SHP77 treated with DMSO at 0.1 percent for 48 hours (cell line): ENCODE results near the gene OR2Y1.
"Not testable (repeated sequence)": the region's sequence is repeated elsewhere in the genome, so short reads cannot be mapped to it uniquely, and the experiment has no call there.

Experiments
- DNase-seq: peaks from one replicate; lab custom pipeline; 2025; lab: John Stamatoyannopoulos, UW

The OR2Y1 gene

DNA sequence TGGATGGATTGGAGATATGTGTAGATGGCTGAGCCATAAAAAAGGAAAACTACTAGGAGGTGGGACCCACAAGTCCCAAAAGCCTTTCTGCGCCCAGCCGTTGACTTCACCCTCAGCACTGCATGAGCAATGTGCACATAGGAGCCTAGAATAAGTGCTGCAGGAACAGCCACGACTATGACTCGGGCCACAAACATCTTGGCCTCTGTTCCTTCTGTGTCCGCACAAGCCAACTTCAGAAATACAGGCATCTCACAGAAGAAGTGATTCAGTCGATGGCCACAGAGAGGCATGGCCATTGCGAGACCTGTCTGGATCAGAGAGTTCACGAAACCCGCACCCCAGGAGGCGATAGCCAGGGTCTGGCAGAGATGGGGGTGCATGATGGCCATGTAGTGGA is 587 bp downstream of the OR2Y1 start:
- DNase-seq, result no peak

DNA sequence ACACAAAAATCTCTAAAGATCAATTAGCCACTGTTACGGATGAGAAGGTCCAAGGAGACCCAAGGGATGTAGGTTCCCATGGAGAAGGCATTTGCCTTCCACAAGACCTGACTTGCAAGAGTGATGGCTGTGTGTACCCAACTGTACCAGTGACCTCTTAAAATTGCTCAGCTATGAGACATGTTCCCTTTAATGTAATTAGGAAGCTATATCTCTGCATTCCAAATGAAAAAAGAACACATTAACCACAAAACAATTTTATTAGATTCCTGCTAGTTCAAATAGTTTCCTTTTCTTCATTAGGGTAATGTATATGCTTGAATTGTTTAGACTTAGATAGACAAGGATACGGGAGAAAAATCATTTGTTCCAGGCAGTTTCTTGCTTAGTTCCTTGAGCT is 3.3 kb downstream of the OR2Y1 start:
- no peak for DNase-seq

DNA sequence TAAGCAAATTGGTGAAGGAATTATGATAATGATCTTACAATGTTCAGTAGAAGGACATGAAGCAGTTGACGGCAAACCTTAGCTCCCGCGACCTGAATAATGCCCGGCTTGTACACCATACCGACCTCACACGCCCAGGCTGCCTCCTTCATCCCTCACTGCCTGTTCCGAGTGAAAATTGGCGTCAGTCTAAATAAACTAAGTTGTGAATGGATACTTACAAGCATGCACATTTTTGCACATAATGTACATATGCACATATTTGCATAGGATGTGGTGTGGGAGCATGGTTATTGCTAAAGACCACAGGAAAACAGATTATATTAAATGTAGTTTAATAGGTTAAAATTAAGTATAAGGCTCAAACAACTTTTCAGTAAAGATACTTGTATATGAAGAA is 14.9 kb downstream of the OR2Y1 start:
- DNase-seq, result no peak

DNA sequence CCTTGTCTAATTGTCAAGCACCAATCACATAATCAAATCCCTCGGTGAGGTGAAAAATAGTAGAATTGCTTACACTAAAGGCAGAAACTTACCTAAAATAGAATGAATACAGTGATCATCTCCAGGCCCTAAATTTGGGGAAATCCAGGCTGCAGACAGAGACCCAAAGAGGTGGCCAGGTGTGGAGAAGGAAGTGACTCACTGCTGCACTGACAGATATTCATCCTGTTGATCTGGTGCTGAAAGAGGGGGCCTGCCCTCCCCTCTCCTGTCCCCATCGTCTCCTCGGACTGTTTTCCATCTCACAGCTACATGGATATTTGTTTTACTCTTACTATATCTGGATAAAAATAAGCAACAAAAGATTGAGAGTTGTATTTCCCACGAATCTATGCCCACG is 15.9 kb downstream of the OR2Y1 start:
- no peak for DNase-seq

DNA sequence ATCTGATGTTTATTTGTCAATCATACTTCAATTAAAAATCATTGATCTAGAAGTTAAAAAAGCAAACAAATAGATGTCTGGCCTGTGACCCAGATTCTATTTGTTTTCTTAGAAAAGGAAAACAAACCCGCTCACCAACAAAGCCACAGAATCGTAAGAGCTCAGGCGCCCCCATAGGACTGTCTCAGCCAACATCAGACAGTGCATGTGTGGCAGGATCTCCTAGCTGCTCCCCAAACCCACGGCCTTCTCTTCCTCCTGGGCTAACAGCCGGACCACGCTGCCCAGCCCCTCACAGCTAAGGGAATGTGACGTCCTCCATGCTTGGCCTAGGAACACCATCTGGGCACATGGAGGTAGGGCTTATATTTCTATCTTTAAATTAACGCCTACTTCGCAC is 19.4 kb downstream of the OR2Y1 start:
- DNase-seq, result no peak

DNA sequence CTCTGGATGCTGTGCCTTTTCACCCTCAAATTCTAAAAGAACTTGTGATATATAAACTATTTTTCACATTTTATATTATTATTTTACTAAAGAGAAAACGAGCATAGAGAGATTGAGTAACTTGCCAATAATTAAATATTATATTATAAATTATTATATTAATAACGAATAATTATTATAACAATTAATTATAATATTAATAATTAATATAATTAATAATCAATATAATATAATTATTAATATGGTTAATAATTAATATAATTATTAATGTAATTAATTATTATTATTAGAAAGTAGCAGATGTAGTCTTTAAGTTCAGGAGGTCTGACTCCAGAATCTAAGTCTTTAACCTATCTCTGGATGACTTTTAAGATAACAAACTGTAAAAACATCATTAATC is 20.1 kb downstream of the OR2Y1 start:
- DNase-seq, result no peak

DNA sequence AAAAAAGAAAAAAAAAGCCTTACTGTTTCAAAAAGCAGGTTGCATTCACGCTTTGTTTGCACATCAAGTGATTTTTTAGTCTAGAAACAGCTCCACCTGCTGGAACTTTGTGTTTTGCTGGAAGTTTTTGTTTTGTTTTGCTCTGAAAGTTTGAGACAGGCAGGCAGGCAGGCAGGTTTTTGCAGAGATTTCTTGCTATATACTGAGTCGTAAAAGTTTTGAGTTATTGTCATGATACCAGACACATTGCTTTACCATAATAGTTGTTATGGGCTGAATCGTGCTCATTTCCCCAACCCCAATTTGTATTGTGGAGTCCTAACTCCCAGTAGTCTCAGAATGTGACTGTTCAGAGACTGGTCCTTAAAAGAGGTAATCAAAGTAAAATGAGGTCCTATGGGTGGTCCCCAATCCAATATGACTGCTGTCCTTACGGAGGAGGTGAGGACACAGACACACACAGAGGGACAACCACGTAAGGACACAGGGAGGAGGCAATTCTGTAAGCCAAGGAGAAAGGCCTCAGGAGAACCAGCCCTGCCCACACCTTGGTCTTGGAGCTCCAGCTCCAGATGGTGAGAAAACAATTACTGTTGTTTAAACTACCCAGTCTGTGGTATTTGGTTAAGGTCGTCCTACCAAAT is 20.9 kb downstream of the OR2Y1 start:
- no peak for DNase-seq

DNA sequence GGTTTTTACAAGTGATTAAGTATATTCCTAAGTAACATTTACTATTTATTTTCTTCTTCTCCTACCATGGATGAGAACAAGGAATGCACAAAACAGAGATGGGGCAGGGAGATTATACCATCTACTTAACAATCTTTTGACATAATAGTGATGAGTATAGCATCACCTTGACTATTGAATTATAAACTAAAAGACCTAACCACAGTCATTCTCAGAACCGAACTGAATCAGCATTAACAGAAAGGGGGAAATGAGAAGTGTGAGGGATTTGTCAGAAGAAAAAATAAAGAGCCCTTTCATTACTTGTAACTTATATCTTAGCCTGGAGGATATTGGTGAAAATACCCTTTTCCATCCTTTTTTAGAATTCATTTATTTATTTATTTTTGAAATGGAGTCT is 21.9 kb downstream of the OR2Y1 start:
- no peak for DNase-seq

DNA sequence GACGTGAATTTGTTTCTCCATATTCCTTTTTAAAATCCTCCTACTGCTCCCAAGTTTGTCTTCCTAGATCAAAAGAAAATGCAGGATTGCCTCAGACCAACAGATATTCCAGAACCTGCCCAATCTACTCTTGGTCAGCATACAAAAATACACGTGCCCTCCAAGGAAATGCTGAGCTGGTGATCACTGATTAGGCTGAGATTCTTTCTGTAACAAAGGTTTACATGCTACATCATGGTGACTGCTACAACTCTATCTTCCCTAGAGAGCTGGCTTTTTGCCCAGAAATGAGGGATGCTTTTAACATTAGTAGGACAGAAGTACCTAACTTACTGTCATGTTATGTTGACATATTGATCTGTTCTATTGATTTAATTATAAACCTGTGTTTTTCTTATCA is 35.5 kb downstream of the OR2Y1 start:
- DNase-seq, result peak; percentile 47

DNA sequence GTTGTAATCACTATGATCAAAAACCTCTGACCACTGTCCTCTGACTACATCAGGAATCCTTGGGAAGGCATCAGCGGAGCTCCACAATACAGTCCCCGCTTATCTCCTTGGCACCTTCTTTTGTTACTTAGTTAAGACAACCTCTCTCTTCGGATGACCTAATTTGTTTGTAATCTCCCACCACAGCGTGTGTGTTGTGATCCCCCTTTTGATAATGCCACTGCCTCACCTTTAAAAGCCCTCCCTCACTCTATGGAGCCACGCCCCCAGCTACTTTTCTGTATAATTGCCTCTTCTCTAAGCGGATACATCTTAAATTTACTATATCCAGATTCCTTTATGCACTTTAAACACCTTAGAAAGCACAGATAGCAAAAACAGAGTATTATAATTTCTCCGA is 35.9 kb downstream of the OR2Y1 start:
- no peak for DNase-seq

DNA sequence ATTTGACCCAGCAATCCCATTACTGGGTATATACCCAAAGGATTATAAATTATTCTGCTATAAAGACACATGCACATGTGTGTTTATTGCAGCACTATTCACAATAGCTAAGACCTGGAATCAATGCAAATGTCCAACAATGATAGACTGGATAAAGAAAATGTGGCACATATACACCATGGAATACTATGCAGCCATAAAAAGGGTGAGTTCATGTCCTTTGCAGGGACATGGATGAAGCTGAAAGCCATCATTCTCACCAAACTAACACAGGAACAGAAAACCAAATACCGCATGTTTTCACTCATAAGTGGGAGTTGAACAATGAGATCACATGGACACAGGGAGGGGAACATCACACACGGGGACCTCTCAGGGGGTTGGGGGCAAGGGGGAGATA is 36.5 kb downstream of the OR2Y1 start:
- not testable (repeated sequence) for DNase-seq

DNA sequence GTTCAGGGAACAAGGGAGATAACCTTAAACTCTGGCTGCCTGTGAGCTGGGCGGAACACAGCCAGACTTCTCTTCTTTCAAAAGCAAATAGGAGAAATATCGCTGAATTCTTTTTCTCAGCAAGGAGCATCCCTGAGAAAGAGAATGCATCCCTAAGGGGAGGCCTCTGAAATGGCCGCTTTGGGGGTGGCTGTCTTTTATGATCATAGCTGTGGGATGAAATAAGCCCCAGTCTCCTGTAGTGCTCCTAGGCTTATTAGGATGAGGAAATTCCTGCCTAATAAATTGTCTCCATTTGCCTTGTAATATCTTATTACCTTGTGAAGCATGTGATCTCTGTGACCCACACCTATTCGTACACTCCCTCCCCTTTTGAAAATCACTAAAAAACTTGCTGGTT is 39.4 kb downstream of the OR2Y1 start:
- not testable (repeated sequence) for DNase-seq

DNA sequence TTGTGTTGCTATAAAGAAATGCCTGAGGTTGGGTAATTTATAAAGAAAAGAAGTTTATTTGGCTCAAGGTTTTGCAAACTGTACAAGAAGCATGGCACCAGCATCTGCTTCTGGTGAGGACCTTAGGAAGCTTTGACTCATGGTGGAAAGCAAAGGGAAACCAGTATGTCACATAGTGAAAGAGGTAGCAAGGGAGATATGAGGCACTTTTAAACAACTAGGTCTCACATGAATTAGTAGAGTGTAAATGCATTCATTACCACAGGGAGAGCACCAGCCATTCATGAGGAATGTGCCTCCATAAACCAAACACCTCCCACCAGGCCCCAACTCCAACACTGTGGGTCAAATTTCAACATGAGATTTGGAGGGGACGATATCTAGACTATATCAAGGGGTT is 40.8 kb downstream of the OR2Y1 start:
- no peak for DNase-seq

DNA sequence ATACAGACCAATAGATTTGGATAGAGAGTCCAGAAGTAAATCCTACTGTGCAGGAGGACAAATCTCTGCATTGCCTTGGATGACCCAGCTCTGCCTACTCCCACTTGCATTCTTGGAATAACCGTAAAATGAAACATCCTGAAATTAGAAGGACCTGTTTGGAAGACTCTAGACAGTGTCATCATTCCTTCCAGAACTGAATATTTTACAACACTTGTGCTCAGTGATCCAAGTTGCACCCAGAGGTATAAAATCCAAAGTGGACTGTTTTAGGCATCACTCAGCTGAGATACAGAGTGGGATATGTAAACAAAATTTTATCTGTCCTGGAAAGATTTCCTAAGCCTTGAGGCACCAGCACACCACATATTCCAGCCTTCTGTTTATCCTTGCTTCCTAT is 43.7 kb downstream of the OR2Y1 start:
- DNase-seq, result no peak

DNA sequence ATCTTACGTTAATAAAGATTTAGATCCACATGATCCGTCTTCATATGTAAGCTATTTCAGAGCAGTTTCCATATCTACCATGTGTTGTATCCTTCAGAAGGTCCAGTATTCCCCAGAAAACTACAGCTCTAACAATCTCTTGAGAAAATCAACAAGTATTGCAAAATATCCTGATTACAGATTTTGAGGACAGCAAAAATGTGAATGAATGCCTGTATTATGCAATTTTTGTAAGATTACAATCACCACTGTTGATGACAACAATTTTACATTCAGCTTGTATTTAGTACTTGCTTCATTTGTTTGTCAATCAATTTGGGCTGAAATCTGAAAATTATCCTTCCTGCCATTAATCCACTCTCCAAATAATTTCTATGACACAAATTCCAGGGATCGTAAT is 47.4 kb downstream of the OR2Y1 start:
- DNase-seq, result no peak

DNA sequence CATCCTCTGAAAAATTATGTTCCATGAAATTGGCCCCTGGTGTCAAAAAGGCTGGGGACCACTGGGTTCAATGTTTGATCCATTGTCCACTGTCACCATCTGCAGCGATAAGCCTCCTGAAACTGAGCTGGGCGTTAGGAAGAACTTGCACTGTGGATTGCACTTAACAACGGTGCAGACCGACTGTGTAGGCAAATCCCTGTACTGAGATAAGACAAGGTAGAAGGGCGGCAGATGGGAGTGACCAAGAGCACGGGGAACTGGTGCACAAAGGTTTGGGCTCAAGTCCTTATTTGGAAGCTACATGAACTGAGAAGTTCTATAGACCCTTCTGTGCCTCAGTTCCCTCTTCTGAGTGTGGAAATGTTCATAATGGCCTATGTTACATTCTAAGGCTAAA is 48.8 kb downstream of the OR2Y1 start:
- DNase-seq, result no peak

DNA sequence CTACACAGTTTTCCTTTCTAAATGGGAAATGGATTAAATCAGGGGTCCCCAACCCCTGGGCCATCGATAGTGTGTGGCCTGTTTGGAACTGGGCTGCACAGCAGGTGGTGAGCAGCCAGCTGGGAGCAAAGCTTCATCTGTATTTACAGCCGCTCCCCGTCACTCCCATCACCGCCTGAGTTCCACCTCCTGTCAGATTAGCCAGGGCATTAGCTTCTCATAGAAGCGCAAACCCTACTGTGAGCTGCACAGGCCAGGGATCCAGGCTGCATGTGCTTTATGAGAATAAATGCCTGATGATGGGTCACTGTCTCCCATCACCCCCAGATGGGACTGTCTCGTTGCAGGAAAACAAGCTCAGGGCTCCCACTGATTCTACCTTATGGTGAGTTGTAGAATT is 49.3 kb downstream of the OR2Y1 start:
- DNase-seq, result no peak

DNA sequence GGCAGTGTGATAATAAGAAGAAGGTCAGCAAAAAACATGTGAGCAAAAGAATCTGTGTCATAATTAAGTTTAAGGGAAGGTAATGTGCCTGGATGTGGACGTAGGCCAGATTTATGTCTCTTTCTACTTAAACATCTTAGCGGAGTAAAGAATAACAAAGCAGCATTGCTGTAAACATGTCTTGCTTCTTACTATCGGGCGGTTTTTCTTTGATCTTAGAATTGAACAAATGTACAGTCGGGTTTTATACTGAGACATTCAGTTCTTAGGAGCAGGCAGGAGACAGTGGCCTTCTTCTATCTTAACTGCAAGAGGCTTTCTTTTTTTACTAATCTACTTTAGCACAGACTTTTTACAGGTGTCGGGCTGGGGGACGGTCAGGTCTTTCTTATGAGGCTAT is 50.1 kb downstream of the OR2Y1 start:
- no peak for DNase-seq
